Keratinocyte (primary cell): ENCODE data around the gene LYPLA2. TPM values are rescaled to one million over a fixed set of nuclear protein-coding genes. Genes with fewer than 3 reads are reported as not detected.
"Not testable (repeated sequence)": the region's sequence is repeated elsewhere in the genome, so short reads cannot be mapped to it uniquely, and the experiment has no call there.

Experiments used
- DNase-seq: peaks from one replicate; pipeline ENCODE4 v3.0.0-alpha.2; 2011; ENCODE audit warnings: low read depth, missing footprints, low spot score
- FAIRE-seq: peaks from 2 replicates; lab custom pipeline; 2011; peaks lifted over from hg19 to GRCh38; lab: Jason Lieb, UNC
- H2AFZ ChIP-seq: 2 replicates; pipeline ENCODE4 v1.6.0; 2012; ENCODE audit warnings: low read length, control low read depth, inconsistent platforms; ENCODE audit not compliant: control insufficient read depth
- H3K27ac ChIP-seq: 2 replicates; pipeline ENCODE4 v1.5.1; 2011; ENCODE audit warnings: low read length; ENCODE audit not compliant: control insufficient read depth, insufficient read depth
- H3K27me3 ChIP-seq: 3 replicates; pipeline ENCODE4 v1.6.0; 2011; ENCODE audit warnings: low read length; ENCODE audit not compliant: control insufficient read depth, insufficient read depth; ENCODE audit errors: extremely low read depth
- H3K36me3 ChIP-seq, 2 experiments: 2 replicates in 1 of 2; 3 replicates in 1 of 2; pipeline ENCODE4 v1.5.1; 2011; ENCODE audit warnings: low read length in 2 of 2, mild to moderate bottlenecking in 1 of 2; ENCODE audit not compliant: control insufficient read depth in 2 of 2, insufficient read depth in 2 of 2; ENCODE audit errors: extremely low read depth in 1 of 2
- H3K4me1 ChIP-seq: 3 replicates; pipeline ENCODE4 v1.5.1; 2011; ENCODE audit warnings: low read length; ENCODE audit not compliant: control insufficient read depth, insufficient read depth; ENCODE audit errors: extremely low read depth
- H3K4me2 ChIP-seq: 3 replicates; pipeline ENCODE4 v1.6.0; 2011; ENCODE audit warnings: low read depth, low read length; ENCODE audit not compliant: control insufficient read depth, insufficient read depth; ENCODE audit errors: extremely low read depth
- H3K4me3 ChIP-seq, 3 experiments: fragments of 200-600 bp in 1 of 3; sonication (generic) in 1 of 3; 2 replicates in 2 of 3; 3 replicates in 1 of 3; pipeline ENCODE4 v1.5.1; 2011 to 2016; ENCODE audit warnings: low read length in 3 of 3, mild to moderate bottlenecking in 3 of 3, control low read depth in 2 of 3, inconsistent platforms in 1 of 3, low read depth in 1 of 3, mixed read lengths in 1 of 3, mixed run types in 1 of 3, moderate library complexity in 1 of 3; ENCODE audit not compliant: control insufficient read depth in 2 of 3, insufficient read depth in 2 of 3; ENCODE audit errors: extremely low read depth in 1 of 3
- H3K79me2 ChIP-seq: 2 replicates; pipeline ENCODE4 v1.6.0; 2012; ENCODE audit warnings: low read length; ENCODE audit not compliant: control insufficient read depth, insufficient read depth
- H3K9ac ChIP-seq: 3 replicates; pipeline ENCODE4 v1.6.0; 2011; ENCODE audit warnings: low read length; ENCODE audit not compliant: control insufficient read depth, insufficient read depth; ENCODE audit errors: extremely low read depth
- H3K9me1 ChIP-seq: 3 replicates; pipeline ENCODE4 v1.6.0; 2011; ENCODE audit warnings: low read length; ENCODE audit not compliant: control insufficient read depth, insufficient read depth; ENCODE audit errors: extremely low read depth
- H3K9me3 ChIP-seq: 2 replicates; pipeline ENCODE4 v1.5.1; 2012; ENCODE audit warnings: low read depth, low read length; ENCODE audit not compliant: control insufficient read depth
- H4K20me1 ChIP-seq: 3 replicates; pipeline ENCODE4 v1.6.0; 2011; ENCODE audit warnings: low read length; ENCODE audit not compliant: control insufficient read depth, insufficient read depth; ENCODE audit errors: extremely low read depth
- EZH2 ChIP-seq: IDR thresholded peaks from one replicate; pipeline ENCODE4 v1.6.1; 2012; ENCODE audit warnings: inconsistent platforms, mild to moderate bottlenecking, low read length, moderate library complexity
- dilution Hi-C: fragments of 300-500 bp; cut with MboI; formaldehyde crosslinking; loops from one replicate; pipeline ENCODE4 v1.7.0; 2020; ENCODE audit warnings: low sequenced_read_pairs; ENCODE audit not compliant: extremely low pct_ligation_motif_present
- polyA plus RNA-seq, 5 experiments: library from polyadenylated mRNA; depleted of rRNA in 3 of 5; stranded (reverse) in 3 of 5; stranded (forward) in 1 of 5; unstranded in 1 of 5; fragments of >200 nt; gene quantifications; 1 replicate in 1 of 5; 2 replicates in 3 of 5; 3 replicates in 1 of 5; pipeline versions ENCODE4 v1.2.1 to v1.2.3, GENCODE V29; 2011 to 2012; ENCODE audit warnings: missing spikeins in 2 of 5, low read depth in 1 of 5, low replicate concordance in 1 of 5
- TF ChIP-seq, protein P1 (sequence below), 3 experiments: IDR thresholded peaks in 1 of 3; conservative IDR thresholded peaks in 1 of 3; optimal IDR thresholded peaks in 1 of 3; 2 replicates in 2 of 3; 3 replicates in 1 of 3; pipeline versions ENCODE3 to v1.5.1; 2011; ENCODE audit warnings: low read length in 3 of 3, mild to moderate bottlenecking in 3 of 3, moderate library complexity in 2 of 3, control low read depth in 1 of 3, inconsistent platforms in 1 of 3; ENCODE audit not compliant: insufficient read depth in 2 of 3; ENCODE audit errors: extremely low read depth in 1 of 3

Gene LYPLA2
- polyA plus RNA-seq, 1 donor (not counting 4 experiments of a cell fraction or from before 2014, with no cell fraction given) = 51.7 TPM

DNA sequence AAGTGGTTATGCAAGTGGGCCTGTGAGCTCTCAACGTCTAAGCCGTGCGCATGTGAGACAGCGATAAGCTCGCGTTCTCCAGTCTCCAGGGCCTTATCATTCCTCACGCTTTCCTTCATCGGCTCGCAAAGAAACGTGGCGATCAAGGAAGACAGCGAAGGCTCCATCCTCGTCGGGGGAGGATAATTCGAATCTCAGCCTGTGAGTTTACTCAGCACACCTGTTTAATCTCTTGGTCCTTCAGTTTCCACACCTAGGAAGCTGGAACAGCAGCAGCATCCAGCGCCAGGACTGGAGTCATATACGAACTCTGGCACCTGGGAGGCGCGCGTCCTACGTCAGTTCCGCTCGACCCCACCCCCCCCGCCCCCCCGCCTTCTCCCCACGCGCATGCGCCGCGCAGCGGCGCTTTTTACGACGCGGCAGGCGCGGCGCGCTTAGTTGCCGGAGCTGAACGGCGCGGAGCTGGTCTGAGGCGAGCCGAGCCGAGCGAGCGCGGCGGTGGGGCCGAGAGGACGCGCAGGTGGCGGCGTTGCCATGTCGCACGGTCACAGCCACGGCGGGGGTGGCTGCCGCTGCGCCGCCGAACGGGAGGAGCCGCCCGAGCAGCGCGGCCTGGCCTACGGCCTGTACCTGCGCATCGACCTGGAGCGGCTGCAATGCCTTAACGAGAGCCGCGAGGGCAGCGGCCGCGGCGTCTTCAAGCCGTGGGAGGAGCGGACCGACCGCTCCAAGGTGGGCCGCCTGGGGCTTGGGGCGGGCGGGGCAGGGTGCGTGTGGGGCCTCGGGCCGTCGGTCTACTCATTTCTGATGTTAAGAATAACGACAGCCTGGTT lies 12.7 kb upstream of the LYPLA2 start, which contains the start of gene PITHD1:
TSS of gene PITHD1 (plus strand) at position 440 of the 836 bp plus-strand sequence. CDS start at position 538, 98 bp downstream.
- Histone ChIP-seq H3K9me1 (no peaks in the 10 kb centered on the region), H3K36me3 (peaks cover 2 to 11% of the 10 kb centered on the region in 2 experiments), H3K9ac (peak within 1 kb of the TSS; percentile 76), H4K20me1 (peaks cover 4% of the 10 kb centered on the region), H3K4me3 (peak within 1 kb of the TSS; percentile 72 to 79 (median 76)), H3K79me2 (peaks cover 50% of the 10 kb centered on the region), H2AFZ (peak within 1 kb of the TSS; percentile 77), H3K9me3 (no peaks in the 10 kb centered on the region), H3K27me3 (no peaks in the 10 kb centered on the region), H3K27ac (peak within 1 kb of the TSS; percentile 81), H3K4me2 (peak within 1 kb of the TSS; percentile 99), H3K4me1 (peaks cover 18% of the 10 kb centered on the region)
- FAIRE-seq = peak; percentile 34
- DNase-seq = peak; percentile 52
- TF ChIP-seq, protein P1, sequence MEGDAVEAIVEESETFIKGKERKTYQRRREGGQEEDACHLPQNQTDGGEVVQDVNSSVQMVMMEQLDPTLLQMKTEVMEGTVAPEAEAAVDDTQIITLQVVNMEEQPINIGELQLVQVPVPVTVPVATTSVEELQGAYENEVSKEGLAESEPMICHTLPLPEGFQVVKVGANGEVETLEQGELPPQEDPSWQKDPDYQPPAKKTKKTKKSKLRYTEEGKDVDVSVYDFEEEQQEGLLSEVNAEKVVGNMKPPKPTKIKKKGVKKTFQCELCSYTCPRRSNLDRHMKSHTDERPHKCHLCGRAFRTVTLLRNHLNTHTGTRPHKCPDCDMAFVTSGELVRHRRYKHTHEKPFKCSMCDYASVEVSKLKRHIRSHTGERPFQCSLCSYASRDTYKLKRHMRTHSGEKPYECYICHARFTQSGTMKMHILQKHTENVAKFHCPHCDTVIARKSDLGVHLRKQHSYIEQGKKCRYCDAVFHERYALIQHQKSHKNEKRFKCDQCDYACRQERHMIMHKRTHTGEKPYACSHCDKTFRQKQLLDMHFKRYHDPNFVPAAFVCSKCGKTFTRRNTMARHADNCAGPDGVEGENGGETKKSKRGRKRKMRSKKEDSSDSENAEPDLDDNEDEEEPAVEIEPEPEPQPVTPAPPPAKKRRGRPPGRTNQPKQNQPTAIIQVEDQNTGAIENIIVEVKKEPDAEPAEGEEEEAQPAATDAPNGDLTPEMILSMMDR (optimal IDR thresholded peaks at IDR 0.05 in 1 of 3, IDR thresholded peaks at IDR 0.05 in 1 of 3, conservative IDR thresholded peaks at IDR 0.05 in 1 of 3; ENCODE audit: extremely low read depth in 1 of 3, insufficient read depth in 2 of 3, low read length in 3 of 3) = no peak
- TF ChIP-seq EZH2 = no peak
- dilution Hi-C loops = no loop called here

DNA sequence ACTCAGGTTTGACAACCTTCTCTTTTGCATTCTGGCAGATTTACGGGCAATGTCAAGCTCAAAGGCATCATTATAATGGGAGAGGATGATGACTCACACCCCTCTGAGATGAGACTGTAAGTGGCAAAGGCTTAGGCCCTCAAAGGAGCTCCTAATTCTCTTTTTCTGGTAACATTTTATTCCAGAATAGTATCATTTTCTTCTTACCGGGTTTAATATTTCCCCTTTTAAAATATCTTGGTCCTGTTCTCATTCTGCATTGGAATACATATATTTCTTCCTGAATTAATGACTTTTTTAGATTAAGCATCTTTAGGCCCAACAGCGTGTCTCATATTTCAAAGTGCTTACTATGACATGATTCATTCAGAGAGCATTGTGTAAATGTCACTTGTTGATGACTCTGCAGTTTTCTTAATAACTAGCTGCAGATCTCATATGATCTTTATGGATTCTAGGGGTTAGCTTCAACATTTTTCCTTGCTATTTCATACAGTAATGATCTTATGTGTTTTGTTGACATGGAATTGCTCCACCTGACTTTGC lies 11.0 kb upstream of the LYPLA2 start:
- Histone ChIP-seq H3K27ac (peak overlapping the region; percentile 65), H3K9ac (peak overlapping the region; percentile 76), H3K9me1 (no peaks in the 10 kb centered on the region), H3K79me2 (peaks cover 57% of the 10 kb centered on the region), H3K4me1 (peaks cover 18% of the 10 kb centered on the region), H3K4me2 (peak overlapping the region; percentile 99), H3K4me3 (peak overlapping the region in 2 of 3 experiments; percentile 72 to 76), H3K36me3 (peaks cover 2 to 17% of the 10 kb centered on the region in 2 experiments), H2AFZ (no peak overlapping the region), H3K27me3 (no peaks in the 10 kb centered on the region), H3K9me3 (no peaks in the 10 kb centered on the region), H4K20me1 (peaks cover 4% of the 10 kb centered on the region)
- FAIRE-seq (no peak), DNase-seq (no peak)
- TF ChIP-seq, protein P1 (optimal IDR thresholded peaks at IDR 0.05 in 1 of 3, IDR thresholded peaks at IDR 0.05 in 1 of 3, conservative IDR thresholded peaks at IDR 0.05 in 1 of 3; ENCODE audit: extremely low read depth in 1 of 3, insufficient read depth in 2 of 3, low read length in 3 of 3) = no peak
- TF ChIP-seq EZH2 = no peak
- dilution Hi-C loops = no loop called here

DNA sequence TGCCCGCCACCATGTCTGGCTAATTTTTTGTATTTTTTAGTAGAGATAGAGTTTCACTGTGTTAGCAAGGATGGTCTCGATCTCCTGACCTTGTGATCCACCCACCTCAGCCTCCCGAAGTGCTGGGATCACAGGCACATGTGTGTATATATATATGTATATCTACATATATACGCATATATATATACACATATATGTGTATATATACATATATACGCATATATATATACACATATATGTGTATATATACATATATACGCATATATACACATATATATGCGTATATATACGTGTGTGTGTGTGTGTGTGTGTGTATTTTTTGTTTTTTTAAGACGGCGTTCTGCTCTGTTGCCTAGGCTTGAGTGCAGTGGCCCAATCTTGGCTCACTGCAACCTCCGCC lies 7.8 kb upstream of the LYPLA2 start:
- H3K27me3 ChIP-seq, H3K9me3 ChIP-seq, H3K4me3 ChIP-seq, H3K9ac ChIP-seq, H3K27ac ChIP-seq, H3K4me2 ChIP-seq, H4K20me1 ChIP-seq, dilution Hi-C loops, H2AFZ ChIP-seq, DNase-seq, H3K9me1 ChIP-seq, FAIRE-seq: not testable (repeated sequence)
- Histone ChIP-seq H3K36me3 (peaks cover 12 to 31% of the 10 kb centered on the region in 2 experiments), H3K79me2 (peaks cover 40% of the 10 kb centered on the region), H3K4me1 (peaks cover 14% of the 10 kb centered on the region)
